Measurements from ENCODE around the gene UCN3. TPM values are rescaled to one million over a fixed set of nuclear protein-coding genes. Genes with fewer than 3 reads are reported as not detected.

Gene UCN3
- total RNA-seq, 6 experiments from 2014 or later = not detected

DNA sequence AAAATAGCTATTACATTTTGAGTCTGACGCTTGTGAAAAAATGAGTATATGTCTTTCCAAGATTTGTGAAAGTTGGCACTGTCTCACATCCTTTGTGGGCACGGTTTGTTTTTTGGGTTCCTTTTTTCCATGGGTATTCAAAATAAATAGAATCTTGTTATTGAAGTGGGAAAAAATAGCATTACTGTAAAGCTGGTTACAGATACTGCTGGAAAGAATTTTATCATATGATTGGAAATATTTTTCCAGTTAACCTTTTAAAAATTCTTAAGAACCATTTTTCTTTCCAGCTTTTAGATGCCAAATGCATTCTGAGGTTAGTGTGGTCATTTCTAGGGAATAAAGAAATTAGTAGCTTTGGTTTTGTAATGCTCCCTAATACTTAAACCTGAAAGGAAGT, 59.0 kb downstream of the UCN3 start:
- Histone ChIP-seq H3K4me1 (no peaks in the 10 kb centered on the region), H3K27me3 (no peaks in the 10 kb centered on the region), H3K9me3 (no peaks in the 10 kb centered on the region), H3K36me3 (no peaks in the 10 kb centered on the region), H3K4me3 (no peak overlapping the region), H3K27ac (no peak overlapping the region)
- DNase-seq = no peak
- intact Hi-C loops (cut with DNase I) = no loop called here
- WGBS (ENCODE audit: insufficient coverage, low coverage, low lambda C conversion rate, missing lambda C conversion rate) = 34% methylated on average over 2 of the region's 2 CpGs
- ATAC-seq = no peak
- TF ChIP-seq, protein P1, sequence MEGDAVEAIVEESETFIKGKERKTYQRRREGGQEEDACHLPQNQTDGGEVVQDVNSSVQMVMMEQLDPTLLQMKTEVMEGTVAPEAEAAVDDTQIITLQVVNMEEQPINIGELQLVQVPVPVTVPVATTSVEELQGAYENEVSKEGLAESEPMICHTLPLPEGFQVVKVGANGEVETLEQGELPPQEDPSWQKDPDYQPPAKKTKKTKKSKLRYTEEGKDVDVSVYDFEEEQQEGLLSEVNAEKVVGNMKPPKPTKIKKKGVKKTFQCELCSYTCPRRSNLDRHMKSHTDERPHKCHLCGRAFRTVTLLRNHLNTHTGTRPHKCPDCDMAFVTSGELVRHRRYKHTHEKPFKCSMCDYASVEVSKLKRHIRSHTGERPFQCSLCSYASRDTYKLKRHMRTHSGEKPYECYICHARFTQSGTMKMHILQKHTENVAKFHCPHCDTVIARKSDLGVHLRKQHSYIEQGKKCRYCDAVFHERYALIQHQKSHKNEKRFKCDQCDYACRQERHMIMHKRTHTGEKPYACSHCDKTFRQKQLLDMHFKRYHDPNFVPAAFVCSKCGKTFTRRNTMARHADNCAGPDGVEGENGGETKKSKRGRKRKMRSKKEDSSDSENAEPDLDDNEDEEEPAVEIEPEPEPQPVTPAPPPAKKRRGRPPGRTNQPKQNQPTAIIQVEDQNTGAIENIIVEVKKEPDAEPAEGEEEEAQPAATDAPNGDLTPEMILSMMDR (IDR thresholded peaks at IDR 0.05) = no peak
- TF ChIP-seq POLR2A (IDR thresholded peaks at IDR 0.05) = no peak

Other genes with a start within 250 kb of the UCN3 start
- 10 to 100 TPM in 3 of 6 experiments, 1 to 10 TPM in 3; 6.4 to 25.1 (median 12.5) TPM for gene AKR1C8, start 179.8 kb upstream of the UCN3 start, total RNA-seq
- gene AKR1C4, start 168.1 kb upstream of the UCN3 start, total RNA-seq = 100 to 1,000 TPM; 172 to 471 (median 220) TPM
- gene TUBAL3, start 39.9 kb downstream of the UCN3 start, total RNA-seq = not detected
- gene NET1, start 47.6 kb downstream of the UCN3 start, total RNA-seq = 10 to 100 TPM; 23.0 to 64.5 (median 38.5) TPM
- gene CALML5, start 134.6 kb downstream of the UCN3 start, total RNA-seq = not detected
- gene CALML3, start 160.0 kb downstream of the UCN3 start, total RNA-seq = under 1 TPM in 1 of 6 experiments, not detected in 5; 0.22 TPM

All from right lobe of liver (tissue), 6 donors.